Anterior cingulate cortex (tissue), 58 donors: ENCODE measurements around the gene NUMB.
"Not testable (repeated sequence)": the region's sequence is repeated elsewhere in the genome, so short reads cannot be mapped to it uniquely, and the experiment has no call there.

Experiments
- DNase-seq, 58 donors: peaks; one replicate each; lab custom pipeline; 2025; lab: John Stamatoyannopoulos, UW

Gene NUMB

DNA sequence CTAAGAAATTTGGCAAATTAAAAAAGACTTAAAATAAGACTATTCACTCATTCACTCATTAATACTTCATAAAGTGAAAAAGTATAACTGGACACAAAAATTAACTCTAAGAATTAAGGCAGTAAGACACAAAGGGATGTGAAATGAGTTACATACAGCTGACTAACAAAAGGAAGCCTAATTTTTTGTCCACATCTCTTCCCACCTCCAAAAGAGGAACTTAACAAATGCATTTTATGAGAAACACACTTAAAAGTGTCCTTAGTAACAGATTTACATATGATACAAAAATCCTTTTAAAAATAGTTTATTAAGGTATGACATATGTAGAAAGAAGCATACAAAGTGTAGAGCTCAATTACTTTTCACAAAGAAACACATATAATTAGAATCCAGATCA is 88.9 kb downstream of the NUMB start:
- DNase-seq = no peak

DNA sequence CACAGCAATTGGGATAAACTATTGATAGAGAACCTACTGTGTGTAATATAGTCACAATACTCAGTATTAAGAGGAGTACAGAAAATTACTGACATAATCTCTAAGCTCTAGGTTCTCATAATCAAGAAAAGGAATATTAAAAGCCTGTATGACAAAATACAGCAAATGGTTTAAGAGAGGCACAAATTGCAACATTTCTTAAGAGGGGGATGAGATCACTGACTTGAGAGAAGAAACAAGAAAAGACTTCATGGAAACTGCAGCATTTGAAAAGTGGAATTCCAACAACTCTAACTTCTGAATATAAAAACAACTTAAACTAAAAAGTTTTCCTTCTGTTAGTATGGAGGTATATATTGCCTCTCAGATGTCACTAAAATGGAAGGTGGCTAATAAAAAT is 89.7 kb downstream of the NUMB start:
- no peak for DNase-seq

DNA sequence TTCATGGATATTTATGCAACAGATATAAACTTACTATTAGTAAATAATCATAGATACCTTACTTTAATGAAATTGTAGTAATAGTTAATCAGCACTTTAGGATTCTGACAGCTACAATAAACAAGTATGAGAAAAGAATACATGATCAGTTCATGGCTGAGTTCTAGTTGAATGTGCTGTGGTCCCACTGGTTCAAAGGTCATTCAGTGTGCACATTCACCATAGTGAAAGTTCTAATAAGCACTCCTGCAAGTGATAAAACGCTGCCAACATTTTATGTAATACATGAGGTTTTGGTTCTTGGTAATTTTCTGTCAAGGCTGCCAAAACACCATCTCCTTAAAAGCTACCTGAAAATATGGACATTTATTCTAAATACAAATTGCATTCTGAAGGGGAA is 92.6 kb downstream of the NUMB start:
- DNase-seq = no peak

DNA sequence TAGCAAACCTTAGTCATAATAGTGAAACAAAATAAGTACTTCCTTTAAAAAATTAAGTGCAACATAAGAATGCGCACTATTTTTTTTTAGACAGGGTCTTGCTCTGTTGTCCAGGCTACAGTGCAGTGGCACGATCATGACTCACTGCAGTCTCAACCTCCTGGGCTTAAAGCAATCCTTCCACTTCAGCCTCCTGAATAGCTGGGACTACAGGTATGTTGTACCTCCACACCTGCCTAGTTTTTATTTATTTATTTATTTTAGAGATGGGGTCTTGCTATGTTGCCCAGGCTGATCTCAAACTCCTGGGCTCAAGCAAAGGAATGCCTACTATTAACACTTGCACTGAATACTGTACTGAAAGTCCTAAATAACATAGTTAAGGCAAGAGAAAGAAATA is 93.8 kb downstream of the NUMB start:
- DNase-seq = no peak

DNA sequence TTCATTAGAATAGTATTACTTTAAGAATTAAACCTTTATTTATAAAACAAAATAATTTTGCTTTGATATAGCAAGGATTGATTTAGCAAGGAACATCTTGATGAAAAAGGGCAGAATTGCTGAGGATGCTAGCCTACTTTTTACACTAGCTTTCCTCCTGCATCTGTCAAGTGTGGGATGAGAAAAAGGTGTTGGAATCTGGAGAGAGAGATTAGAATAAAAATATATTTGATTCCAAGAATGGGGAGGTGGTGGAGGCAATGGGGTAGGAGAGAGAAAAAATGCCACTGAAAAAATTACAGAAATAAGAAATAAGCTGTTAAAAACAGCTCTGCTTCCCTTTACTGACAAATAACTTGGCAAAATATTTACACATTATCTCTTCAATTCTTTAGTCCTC is 98.9 kb downstream of the NUMB start:
- peak in 1 of 58 donors; percentile 27 for DNase-seq

DNA sequence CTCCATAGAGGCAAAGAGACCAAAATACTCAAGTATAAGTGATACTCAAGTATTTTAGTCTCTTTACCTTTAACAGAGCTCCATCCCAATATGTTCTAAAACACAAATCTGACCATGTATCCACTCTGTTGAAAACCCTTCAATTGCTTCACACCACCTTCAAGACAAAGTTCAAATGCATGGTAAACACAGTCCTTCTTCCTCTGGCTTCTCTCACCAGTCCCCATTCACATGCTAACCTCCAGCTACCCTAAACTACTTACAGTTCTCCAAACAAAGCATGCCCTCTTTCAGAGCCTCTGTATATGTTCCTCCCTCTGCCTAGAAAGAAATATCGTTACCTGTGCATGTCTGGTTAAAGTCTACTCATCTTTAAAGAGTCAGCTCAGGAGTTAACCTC is 100.2 kb downstream of the NUMB start:
- DNase-seq = no peak

DNA sequence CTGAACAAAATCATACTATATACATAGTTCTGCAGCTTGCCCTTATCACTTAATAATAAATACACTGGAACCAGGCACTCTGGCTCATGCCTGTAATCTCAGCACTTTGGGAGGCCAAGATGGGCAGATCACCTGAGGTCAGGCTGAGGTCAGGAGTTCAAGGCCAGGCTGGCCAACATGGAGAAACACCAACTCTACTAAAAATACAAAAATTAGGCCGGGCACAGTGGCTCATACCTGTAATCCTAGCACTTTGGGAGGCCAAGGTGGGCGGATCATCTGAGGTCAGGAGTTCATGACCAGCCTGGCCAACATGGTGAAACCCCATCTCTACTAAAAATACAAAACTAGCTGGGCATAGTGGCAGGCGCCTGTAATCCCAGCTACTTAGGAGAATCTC is 109.3 kb downstream of the NUMB start:
- not testable (repeated sequence) for DNase-seq

DNA sequence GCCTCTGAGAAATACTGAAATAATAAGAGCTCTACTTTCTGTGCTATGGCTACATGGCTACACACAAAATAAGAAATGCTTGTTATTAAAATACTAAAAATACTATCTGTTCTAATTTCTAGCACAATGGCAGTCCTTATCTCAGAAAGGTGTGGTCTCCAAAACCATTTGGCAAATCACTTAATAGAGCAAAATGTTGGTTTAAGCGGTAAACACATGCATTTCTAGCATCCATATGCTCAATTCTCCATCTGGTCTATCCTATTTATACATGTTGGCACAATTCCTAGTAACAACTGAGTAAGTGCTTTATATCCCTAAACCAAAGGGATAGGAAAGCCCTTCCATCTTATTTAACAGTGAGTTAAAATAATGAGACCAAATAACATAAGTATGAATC is 114.0 kb downstream of the NUMB start:
- no peak for DNase-seq

DNA sequence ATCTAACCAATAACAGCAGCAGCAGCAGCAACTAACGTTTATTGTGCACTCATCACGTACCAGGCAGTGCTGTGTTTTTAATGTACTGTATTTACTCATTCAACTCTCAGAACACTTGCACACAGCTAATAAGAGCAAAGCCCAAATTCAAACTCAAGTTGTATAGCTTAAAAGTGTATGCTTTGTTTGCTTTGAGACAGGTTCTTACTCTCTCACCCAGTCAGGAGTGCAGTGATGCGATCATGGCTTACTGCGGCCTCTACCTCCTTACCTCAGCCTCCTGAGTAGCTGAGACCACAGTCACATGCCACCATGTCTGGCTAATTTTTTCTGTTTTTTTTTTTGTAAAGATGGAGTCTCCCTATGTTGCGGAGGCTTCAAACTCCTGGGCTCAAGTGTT is 115.7 kb downstream of the NUMB start:
- DNase-seq = no peak

DNA sequence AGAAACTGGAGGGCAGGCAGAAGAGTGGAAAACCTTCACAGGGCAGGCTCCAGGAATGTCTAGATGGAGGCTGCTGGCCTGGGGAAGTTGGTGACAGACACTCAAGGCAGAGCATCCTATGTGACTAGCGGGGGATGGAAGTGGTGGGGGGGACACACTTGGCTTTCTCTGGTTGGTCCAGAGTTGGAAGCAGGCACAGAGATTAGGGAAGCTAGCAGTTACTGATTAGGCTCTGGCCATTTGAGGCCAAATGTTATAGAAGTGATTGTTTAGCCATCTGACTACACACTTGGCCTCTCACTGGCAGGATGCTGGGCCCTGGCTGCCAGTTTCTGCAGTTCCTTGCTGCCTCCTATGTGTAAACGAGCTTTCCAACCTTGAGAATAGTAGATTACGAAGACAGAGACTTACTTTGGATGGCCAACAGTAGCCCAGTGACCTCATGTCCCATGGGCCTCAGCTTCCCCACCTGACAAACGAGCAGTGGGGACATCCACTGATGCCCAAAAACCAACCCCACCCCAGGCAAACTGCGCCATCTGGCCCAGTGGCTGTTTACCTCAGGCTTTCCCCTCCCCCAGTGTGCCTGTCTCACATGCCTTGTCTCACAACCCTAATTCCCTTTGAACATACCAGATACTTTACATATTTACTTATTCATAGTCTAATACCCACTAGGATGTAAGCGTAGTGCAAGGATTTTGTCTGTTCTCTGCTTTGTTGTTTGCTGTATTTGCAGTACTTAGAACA is 118.3 kb downstream of the NUMB start:
- no peak for DNase-seq

DNA sequence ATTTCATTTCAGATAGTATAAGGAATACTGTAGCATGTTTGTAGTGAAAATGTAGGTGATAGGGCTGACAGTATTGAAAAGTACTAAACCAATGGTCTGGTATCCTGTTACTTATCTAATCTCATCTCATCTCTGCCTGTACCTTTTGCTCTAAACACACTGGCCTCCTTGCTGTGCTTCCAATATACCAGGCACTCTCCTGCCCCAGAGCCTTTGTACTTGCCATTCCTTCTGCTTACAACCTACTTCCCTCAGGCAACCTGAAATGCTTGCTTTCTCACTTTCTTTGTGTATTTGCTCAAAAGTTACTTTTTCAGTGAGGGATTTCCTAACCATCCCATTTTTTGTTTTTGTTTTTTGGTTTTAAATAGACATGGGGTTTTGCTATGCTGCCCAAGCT is 119.1 kb downstream of the NUMB start:
- DNase-seq = no peak

DNA sequence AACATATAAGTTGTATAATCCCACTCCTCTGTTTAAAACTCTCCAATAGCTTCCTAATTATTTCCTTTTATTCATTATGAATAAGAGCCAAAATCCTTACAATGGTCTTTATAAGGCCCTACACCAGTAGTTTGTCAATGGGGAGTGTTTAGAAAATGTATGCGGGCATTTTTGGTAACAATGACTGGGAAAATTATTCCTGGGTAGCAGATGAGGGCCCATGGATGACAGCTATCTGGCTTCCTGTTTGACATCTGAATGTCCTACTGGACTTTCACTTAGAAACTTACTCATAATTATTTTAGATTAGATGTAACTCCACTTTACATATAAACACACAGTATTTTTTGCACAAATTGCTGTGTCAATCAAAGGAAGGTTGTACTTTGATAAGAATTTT is 119.8 kb downstream of the NUMB start:
- no peak for DNase-seq

DNA sequence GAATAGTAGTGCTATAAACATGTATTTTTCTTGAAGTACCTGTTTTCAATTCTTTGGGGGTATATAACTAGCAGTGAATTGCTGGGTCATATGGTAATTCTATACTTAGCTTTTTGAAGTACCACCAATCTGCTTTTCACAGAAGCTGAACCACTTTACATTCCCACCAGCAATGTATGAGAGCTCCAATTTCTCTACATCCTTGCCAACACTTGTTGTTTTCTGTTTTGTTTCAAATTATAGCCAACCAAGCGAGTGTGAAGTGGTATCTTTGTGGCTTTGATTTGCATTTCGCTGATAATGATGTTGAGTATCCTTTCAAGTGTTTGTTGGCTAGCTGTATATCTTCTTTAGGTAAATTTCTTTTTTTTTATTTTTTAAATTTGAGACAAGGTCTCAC is 125.3 kb downstream of the NUMB start:
- DNase-seq = no peak

DNA sequence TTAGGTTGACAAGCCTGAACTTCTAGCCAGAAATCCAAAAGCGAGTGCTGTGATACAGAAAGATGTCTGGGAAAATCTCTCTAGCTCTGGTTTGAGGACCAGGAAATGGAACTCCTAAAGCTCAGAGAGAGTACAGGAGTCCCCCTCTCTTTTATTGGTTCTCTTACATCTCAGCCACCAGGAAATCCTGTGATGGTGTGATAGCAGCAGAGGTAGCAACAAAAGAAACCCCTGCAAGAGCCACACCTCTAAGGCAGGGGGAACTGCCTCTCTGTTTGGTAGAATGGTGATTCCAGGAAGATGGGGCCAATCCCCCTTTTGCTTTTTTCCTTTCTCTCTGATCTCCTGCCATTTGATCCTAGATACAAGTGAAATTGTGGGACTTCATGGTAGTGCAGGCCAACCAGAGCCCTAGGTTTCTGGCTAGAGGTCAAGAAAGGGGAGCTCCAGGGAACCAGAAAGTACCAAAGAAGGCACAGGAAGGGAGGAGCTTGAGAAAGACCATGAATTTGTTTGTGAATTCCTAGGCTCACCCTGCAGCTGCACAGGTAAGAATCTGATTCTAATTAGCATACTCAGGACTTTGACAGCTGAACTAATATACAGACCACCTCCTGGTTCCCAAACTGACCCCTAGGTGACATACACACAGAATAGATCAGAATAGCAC is 132.6 kb downstream of the NUMB start:
- no peak for DNase-seq

DNA sequence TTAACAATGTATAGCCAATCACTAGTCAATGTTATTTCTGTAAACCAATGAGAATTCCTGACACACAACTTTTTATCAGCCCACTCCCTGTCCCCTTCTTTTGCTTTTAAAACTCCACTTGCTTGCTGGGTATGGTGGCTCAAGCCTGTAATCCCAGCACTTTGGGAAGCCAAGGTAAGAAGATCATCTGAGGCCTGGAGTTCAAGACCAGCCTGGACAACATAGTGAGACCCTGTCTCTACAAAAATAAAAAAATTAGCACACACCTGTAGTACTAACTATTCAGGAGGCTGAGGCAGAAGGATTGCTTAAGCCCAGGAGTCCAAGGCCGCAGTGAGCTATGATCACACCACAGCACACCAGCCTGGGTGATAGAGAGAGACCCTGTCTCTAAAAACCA is 133.3 kb downstream of the NUMB start:
- DNase-seq = no peak

DNA sequence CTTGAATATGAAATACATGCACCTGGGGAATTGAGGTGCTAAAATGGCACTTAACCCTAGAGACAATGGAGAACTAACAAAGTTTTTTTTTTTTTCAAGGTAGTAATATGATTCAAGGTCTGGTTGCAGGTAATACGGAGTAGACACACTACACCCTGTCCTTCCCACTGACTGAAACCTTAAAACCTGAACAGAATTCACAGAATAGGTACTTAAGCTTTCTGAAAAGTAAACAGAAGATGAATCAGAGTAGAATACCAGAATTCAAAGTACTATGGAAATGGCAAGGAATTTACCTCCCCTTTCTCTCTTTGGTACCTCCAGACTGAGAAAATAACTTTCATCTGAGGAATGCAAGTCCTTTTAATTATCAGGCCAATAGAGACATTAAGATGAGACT is 133.8 kb downstream of the NUMB start:
- no peak for DNase-seq

DNA sequence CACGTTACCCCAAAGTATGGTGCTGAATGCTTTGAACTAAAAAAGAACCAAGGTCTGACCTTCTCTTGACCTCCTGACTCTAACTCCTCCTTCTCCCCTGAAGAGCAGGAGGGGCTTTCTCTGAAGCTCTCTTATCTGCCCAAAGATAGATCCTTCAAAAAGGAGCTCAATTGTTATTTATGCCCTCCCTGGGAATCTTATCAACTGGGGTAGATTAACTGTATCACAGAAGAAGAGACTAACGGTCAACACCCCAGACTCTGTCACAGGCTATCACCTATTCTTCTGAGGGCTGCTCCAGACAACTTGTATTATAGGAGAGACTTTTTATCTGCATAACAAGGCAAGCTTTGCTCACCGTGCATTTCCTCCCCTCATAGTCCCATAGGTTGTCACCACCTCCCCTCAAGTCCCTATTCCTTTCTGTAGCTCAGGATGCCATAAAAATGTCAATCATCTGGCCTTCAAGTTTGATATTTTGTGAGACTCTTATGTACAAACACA is 134.4 kb downstream of the NUMB start:
- DNase-seq = no peak

DNA sequence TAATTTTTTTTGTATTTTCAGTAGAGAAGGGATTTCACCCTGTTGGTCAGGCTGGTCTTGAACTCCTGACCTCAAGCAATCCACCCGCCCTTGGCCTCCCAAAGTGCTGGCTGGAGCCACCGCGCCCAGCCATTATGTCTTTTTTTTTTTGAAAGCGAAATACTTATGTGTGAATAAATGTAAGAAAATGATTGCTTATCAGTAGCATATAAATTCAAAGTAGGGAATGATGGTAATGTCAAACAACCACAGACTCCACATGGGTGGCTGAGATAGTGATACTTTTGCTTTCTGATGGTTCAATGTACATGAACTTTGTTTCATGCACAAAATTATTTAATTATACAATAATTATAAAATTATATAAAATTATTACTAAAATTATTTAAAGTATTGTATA is 145.2 kb downstream of the NUMB start:
- DNase-seq = no peak

DNA sequence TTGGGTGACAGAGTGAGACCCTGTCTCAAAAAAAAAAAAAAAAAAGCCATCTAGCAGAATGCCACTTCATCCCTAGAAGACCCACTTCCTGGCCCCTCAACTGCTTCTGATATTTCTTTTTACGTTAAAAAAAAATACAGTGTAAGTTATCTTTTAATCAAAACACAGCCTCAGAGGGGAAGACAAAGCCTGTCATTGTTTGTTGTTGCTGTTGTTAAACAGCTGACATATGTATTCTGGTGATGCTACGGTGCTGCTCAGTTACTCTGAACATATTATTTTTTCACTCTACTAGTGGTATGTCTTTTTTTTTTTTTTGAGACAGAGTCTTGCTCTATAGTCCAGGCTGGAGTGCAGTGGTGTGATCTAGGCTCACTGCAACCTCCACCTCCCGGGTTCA is 145.7 kb downstream of the NUMB start:
- DNase-seq = no peak

DNA sequence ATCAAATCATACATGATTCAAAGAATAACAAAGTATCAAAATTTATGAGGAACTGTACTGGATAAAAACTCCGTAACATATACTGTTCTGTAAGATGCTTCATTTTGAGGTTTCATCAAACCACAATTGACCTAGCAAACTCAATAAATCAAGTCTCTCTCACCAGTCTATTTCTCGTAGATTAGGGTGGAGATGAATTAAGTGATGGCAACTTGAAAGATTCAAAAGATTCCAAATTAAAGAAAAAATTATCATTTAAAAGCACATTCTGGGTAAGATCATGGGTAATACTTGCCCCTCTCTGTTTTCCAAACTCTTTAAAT is 146.7 kb downstream of the NUMB start:
- DNase-seq = no peak

DNA sequence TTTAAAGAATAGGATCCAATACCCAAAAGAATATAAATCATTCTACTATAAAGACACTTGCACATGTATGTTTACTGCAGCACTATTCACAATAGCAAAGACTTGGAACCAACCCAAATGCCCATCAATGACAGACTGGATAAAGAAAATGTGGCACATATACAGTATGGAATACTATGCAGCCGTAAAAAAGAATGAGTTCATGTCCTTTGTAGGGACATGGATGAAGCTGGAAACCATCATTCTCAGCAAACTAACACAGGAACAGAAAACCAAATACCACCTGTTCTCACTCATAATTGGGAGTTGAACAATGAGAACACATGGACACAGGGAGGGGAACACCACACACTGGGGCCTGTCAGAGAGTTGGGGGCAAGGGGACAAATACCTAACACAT is 149.1 kb downstream of the NUMB start:
- DNase-seq = not testable (repeated sequence)

DNA sequence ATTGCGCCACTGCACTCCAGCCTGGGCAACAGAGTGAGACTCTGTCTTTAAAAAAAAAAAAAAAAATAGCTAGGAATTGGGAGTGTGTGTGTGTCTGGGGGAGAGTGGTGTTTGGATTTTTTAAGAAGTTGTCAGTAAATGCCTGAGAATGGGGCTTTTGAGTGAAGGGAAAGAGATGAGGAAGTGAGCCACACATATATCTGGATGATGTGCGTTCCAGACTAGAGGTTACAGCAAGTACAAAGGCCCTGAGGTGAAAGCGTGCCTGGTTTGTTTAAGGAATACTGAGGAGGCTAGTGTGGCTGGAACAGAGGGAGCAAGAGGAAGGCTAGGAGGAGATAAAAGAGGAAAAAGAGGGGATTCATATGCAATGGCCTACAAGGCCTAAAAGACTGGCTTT is 151.1 kb downstream of the NUMB start:
- DNase-seq = no peak

DNA sequence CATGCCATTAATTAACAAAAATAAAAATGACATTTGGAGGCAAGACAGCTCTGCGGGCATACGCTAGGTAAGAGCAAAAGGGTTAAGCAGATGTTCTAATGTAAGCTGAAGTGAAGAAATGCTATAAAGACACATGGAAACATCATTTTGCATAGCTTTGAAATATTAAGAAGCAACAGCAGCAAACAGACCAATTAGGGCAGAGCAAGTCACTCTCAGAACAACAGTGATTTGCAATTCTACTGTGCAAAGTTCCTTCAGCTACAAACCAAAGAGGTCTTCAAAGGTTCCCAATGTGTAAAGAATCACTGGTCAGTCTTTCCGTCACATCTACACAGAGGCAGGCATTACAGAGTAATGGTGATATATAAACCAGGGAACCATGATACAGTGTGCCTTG is 152.8 kb downstream of the NUMB start:
- no peak for DNase-seq
